Neural cell (in vitro differentiated cells): ENCODE data around the gene SPCS3. TPM values are rescaled to one million over a fixed set of nuclear protein-coding genes. Genes with fewer than 3 reads are reported as not detected.

ENCODE experiments used
- H2AFZ ChIP-seq: fragments of 200-600, 300-800 bp; sonication (generic), shearing (Covaris generic); 2 replicates; pipeline ENCODE4 v1.6.0; 2014; ENCODE audit warnings: low read depth, mild to moderate bottlenecking, antibody characterized with exemption, low read length, moderate library complexity
- H3F3A ChIP-seq: fragments of 200-600 bp; shearing (Covaris generic); 2 replicates; pipeline ENCODE4 v1.6.1; 2016; ENCODE audit warnings: mild to moderate bottlenecking, moderate library complexity, mixed read lengths, antibody characterized with exemption, low read length; ENCODE audit not compliant: insufficient read depth, poor library complexity, severe bottlenecking
- H3K27ac ChIP-seq: fragments of 200-600, 300-800 bp; sonication (generic), shearing (Covaris generic); 2 replicates; pipeline ENCODE4 v1.5.1; 2014; ENCODE audit warnings: mild to moderate bottlenecking, low read length, moderate library complexity
- H3K27me3 ChIP-seq: fragments of 300-800, 200-600 bp; sonication (generic), shearing (Covaris generic); 2 replicates; pipeline ENCODE4 v1.6.0; 2014; ENCODE audit warnings: mild to moderate bottlenecking, low read depth, low read length, moderate library complexity; ENCODE audit not compliant: insufficient read depth
- H3K36me3 ChIP-seq: fragments of 300-800, 200-600 bp; sonication (generic), shearing (Covaris generic); 2 replicates; pipeline ENCODE4 v1.5.1; 2014; ENCODE audit warnings: mild to moderate bottlenecking, antibody characterized with exemption, low read length, moderate library complexity; ENCODE audit not compliant: insufficient read depth
- H3K4me2 ChIP-seq: fragments of 300-800, 200-600 bp; sonication (generic), shearing (Covaris generic); 2 replicates; pipeline ENCODE4 v1.6.0; 2014; ENCODE audit warnings: mild to moderate bottlenecking, low read length
- H3K4me3 ChIP-seq: fragments of 300-800, 200-600 bp; sonication (generic), shearing (Covaris generic); 2 replicates; pipeline ENCODE4 v1.5.1; 2014; ENCODE audit warnings: mild to moderate bottlenecking, low read length, moderate library complexity
- H3K79me2 ChIP-seq: fragments of 200-600 bp; shearing (Covaris generic); replicated peaks from 2 replicates; pipeline ENCODE4 v1.6.0; 2014; ENCODE audit warnings: mild to moderate bottlenecking, low read length, moderate library complexity; ENCODE audit not compliant: insufficient read depth
- H3K9ac ChIP-seq: fragments of 300-800, 200-600 bp; sonication (generic), shearing (Covaris generic); 2 replicates; pipeline ENCODE4 v1.6.1; 2016; ENCODE audit warnings: mild to moderate bottlenecking, low read length, mixed read lengths
- H3K9me2 ChIP-seq: fragments of 200-600 bp; shearing (Covaris generic); 2 replicates; pipeline ENCODE4 v1.6.1; 2016; ENCODE audit warnings: mild to moderate bottlenecking, low read length, mixed read lengths; ENCODE audit not compliant: insufficient read depth
- H3K9me3 ChIP-seq: fragments of 200-600, 300-800 bp; sonication (generic), shearing (Covaris generic); 2 replicates; pipeline ENCODE4 v1.6.1; 2016; ENCODE audit warnings: mild to moderate bottlenecking, mixed run types, low read length, moderate library complexity, mixed read lengths
- H4K20me1 ChIP-seq: fragments of 200-600 bp; shearing (Covaris generic); 2 replicates; pipeline ENCODE4 v1.6.1; 2016; ENCODE audit warnings: mild to moderate bottlenecking, mixed run types; ENCODE audit not compliant: insufficient read depth
- EP300 ChIP-seq: fragments of 450-650 bp; conservative IDR thresholded peaks from 2 replicates; pipeline ENCODE4 v1.6.1; 2014; ENCODE audit warnings: antibody characterized with exemption, mild to moderate bottlenecking, moderate library complexity; ENCODE audit not compliant: poor library complexity, severe bottlenecking
- EZH2 ChIP-seq: fragments of 200-600, 300-800 bp; shearing (Covaris generic), sonication (generic); IDR thresholded peaks from 2 replicates; pipeline ENCODE4 v1.6.1; 2014; ENCODE audit warnings: antibody characterized with exemption, low read length, borderline replicate concordance, mild to moderate bottlenecking; ENCODE audit not compliant: insufficient read depth, poor library complexity, severe bottlenecking
- MXI1 ChIP-seq: fragments of 450-650 bp; conservative IDR thresholded peaks from 2 replicates; pipeline ENCODE4 v1.6.1; 2014; ENCODE audit warnings: antibody characterized with exemption, mild to moderate bottlenecking; ENCODE audit not compliant: poor library complexity, severe bottlenecking
- POLR2AphosphoS5 ChIP-seq: IDR thresholded peaks from 2 replicates; pipeline ENCODE4 v1.6.1; 2012
- RAD21 ChIP-seq: fragments of 450-650 bp; conservative IDR thresholded peaks from 2 replicates; pipeline ENCODE4 v1.6.1; 2014; ENCODE audit warnings: antibody characterized with exemption, mild to moderate bottlenecking, moderate library complexity
- SMC3 ChIP-seq: fragments of 450-650 bp; conservative IDR thresholded peaks from 2 replicates; pipeline ENCODE4 v1.6.1; 2014; ENCODE audit warnings: antibody characterized with exemption, mild to moderate bottlenecking, moderate library complexity; ENCODE audit not compliant: poor library complexity
- TAF1 ChIP-seq: IDR thresholded peaks from 2 replicates; pipeline ENCODE4 v1.6.1; 2012; ENCODE audit warnings: low read depth
- polyA plus RNA-seq: library from polyadenylated mRNA; depleted of rRNA; stranded (reverse); fragments of >200 nt; gene quantifications from 2 replicates; pipeline ENCODE4 v1.2.3, GENCODE V29; 2014
- TF ChIP-seq, protein P1 (sequence below): fragments of 450-650 bp; IDR thresholded peaks from 2 replicates; pipeline ENCODE4 v1.5.1; 2014; ENCODE audit warnings: antibody characterized with exemption, mild to moderate bottlenecking, moderate library complexity; ENCODE audit not compliant: poor library complexity, severe bottlenecking
- TF ChIP-seq, protein P2 (sequence below): IDR thresholded peaks from 2 replicates; pipeline ENCODE4 v1.6.1; 2012; ENCODE audit warnings: borderline replicate concordance

SPCS3 gene
- polyA plus RNA-seq, 1 donor from 2014 or later = 104 TPM

DNA sequence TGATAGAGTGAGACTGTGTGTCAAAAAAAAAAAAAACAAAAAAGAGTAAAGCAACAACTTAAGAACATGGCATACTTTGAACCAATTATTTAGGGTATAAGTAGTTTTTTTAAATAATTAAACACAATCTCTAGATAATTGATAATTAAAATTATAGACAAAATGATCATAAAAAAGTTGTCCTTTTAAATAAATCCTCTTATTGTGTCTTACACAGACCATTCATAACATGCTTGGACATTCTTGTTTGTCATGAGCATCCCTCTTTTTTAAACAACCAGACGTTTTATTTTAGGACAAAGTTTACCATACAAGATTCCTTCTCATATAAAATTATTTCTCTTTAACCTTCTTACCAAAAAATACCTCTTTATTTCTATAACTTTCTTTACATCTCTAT lies 35.1 kb downstream of the SPCS3 start:
- Histone ChIP-seq H3K79me2 (no peaks in the 10 kb centered on the region), H3K9me2 (no peaks in the 10 kb centered on the region), H3K9ac (no peak overlapping the region), H2AFZ (no peak overlapping the region), H3F3A (no peaks in the 10 kb centered on the region), H3K36me3 (no peaks in the 10 kb centered on the region), H4K20me1 (no peaks in the 10 kb centered on the region), H3K4me2 (no peak overlapping the region), H3K9me3 (no peaks in the 10 kb centered on the region), H3K4me3 (no peak overlapping the region), H3K27ac (no peak overlapping the region), H3K27me3 (no peaks in the 10 kb centered on the region)
- no peak for TF ChIP-seq EP300
- no peak for TF ChIP-seq POLR2AphosphoS5
- TF ChIP-seq MXI1 = no peak
- no peak for TF ChIP-seq TAF1
- no peak for TF ChIP-seq SMC3
- TF ChIP-seq, protein P1, sequence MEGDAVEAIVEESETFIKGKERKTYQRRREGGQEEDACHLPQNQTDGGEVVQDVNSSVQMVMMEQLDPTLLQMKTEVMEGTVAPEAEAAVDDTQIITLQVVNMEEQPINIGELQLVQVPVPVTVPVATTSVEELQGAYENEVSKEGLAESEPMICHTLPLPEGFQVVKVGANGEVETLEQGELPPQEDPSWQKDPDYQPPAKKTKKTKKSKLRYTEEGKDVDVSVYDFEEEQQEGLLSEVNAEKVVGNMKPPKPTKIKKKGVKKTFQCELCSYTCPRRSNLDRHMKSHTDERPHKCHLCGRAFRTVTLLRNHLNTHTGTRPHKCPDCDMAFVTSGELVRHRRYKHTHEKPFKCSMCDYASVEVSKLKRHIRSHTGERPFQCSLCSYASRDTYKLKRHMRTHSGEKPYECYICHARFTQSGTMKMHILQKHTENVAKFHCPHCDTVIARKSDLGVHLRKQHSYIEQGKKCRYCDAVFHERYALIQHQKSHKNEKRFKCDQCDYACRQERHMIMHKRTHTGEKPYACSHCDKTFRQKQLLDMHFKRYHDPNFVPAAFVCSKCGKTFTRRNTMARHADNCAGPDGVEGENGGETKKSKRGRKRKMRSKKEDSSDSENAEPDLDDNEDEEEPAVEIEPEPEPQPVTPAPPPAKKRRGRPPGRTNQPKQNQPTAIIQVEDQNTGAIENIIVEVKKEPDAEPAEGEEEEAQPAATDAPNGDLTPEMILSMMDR = no peak
- TF ChIP-seq, protein P2, sequence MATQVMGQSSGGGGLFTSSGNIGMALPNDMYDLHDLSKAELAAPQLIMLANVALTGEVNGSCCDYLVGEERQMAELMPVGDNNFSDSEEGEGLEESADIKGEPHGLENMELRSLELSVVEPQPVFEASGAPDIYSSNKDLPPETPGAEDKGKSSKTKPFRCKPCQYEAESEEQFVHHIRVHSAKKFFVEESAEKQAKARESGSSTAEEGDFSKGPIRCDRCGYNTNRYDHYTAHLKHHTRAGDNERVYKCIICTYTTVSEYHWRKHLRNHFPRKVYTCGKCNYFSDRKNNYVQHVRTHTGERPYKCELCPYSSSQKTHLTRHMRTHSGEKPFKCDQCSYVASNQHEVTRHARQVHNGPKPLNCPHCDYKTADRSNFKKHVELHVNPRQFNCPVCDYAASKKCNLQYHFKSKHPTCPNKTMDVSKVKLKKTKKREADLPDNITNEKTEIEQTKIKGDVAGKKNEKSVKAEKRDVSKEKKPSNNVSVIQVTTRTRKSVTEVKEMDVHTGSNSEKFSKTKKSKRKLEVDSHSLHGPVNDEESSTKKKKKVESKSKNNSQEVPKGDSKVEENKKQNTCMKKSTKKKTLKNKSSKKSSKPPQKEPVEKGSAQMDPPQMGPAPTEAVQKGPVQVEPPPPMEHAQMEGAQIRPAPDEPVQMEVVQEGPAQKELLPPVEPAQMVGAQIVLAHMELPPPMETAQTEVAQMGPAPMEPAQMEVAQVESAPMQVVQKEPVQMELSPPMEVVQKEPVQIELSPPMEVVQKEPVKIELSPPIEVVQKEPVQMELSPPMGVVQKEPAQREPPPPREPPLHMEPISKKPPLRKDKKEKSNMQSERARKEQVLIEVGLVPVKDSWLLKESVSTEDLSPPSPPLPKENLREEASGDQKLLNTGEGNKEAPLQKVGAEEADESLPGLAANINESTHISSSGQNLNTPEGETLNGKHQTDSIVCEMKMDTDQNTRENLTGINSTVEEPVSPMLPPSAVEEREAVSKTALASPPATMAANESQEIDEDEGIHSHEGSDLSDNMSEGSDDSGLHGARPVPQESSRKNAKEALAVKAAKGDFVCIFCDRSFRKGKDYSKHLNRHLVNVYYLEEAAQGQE = no peak
- TF ChIP-seq EZH2 = no peak
- TF ChIP-seq RAD21 = no peak

DNA sequence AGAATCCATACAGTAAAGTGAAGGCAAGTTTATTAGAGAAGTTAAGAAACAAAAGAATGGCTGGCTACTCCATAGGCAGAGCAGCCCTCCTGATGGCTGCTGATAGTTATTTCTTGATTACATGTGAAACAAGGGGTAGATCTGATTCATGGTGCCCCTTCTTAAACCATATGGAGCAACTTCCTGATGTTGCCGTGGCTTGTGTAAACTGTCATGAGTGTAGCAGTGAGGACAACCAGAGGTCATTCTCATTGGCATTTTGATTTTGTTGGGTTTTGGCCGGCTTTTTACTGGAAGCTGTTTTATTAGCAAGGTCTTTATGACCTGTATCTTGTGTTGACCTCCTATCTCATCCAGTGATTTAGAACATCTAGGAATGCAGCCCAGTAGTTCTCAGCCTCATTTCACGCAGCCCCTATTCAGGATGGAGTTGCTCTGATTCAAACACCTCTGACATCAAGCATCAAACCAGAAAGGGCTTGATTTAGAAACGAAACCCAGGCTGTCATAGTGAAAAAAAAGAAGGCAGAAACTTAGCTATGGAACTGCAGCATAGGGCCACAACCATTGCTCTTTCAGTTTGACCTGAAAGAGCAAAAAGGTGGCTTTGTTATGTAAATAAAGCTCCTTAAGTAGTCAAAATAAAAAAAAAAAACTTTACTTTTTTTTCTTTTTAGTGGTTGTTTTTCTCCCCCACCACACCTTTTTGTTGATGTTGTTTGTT lies 37.8 kb downstream of the SPCS3 start:
- Histone ChIP-seq H2AFZ (no peak overlapping the region), H3K9me2 (no peaks in the 10 kb centered on the region), H3F3A (no peaks in the 10 kb centered on the region), H3K79me2 (no peaks in the 10 kb centered on the region), H3K4me3 (no peak overlapping the region), H3K9me3 (no peaks in the 10 kb centered on the region), H3K27ac (no peak overlapping the region), H3K36me3 (no peaks in the 10 kb centered on the region), H3K27me3 (no peaks in the 10 kb centered on the region), H3K9ac (no peak overlapping the region), H3K4me2 (no peak overlapping the region), H4K20me1 (no peaks in the 10 kb centered on the region)
- no peak for TF ChIP-seq RAD21
- no peak for TF ChIP-seq EZH2
- TF ChIP-seq SMC3 = no peak
- no peak for TF ChIP-seq MXI1
- no peak for TF ChIP-seq TAF1
- TF ChIP-seq EP300 = no peak
- TF ChIP-seq, protein P1 = no peak
- TF ChIP-seq POLR2AphosphoS5 = no peak
- TF ChIP-seq, protein P2 = no peak
